PC-3 (cell line): Measurements from ENCODE around the gene NLGN4X.

ENCODE experiments used
- EZH2 ChIP-seq: fragments of 300-600 bp; sonication (generic); IDR thresholded peaks from one replicate; pipeline ENCODE4 v1.6.1; 2017; ENCODE audit warnings: antibody characterized with exemption, mild to moderate bottlenecking, low read length; ENCODE audit not compliant: unreplicated experiment
- TF ChIP-seq, protein P1 (sequence below): fragments of 300-600 bp; sonication (generic); conservative IDR thresholded peaks from 2 replicates; pipeline ENCODE4 v1.5.1; 2017; ENCODE audit warnings: antibody characterized with exemption, low read depth, mild to moderate bottlenecking, low read length

DNA sequence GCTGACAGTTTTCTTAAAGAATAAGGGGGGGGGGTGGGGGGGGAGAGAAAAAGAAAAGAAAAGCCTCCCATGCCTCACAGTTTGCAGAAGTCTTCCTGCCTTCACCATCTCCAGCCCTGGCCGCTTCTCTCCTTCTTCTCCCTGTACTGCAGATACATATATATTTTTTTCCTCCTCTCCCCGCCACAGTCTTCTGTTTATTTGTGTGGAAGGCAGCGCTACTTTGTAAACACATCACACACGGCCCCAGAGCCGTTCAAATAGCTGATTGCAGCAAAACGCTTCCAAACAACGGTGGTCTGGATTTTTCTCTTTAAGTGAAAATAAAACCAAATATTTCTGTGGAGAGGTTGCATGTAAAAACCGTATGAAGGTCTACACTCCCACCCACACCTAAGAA is 732 bp downstream of the NLGN4X start:
- TF ChIP-seq, protein P1, sequence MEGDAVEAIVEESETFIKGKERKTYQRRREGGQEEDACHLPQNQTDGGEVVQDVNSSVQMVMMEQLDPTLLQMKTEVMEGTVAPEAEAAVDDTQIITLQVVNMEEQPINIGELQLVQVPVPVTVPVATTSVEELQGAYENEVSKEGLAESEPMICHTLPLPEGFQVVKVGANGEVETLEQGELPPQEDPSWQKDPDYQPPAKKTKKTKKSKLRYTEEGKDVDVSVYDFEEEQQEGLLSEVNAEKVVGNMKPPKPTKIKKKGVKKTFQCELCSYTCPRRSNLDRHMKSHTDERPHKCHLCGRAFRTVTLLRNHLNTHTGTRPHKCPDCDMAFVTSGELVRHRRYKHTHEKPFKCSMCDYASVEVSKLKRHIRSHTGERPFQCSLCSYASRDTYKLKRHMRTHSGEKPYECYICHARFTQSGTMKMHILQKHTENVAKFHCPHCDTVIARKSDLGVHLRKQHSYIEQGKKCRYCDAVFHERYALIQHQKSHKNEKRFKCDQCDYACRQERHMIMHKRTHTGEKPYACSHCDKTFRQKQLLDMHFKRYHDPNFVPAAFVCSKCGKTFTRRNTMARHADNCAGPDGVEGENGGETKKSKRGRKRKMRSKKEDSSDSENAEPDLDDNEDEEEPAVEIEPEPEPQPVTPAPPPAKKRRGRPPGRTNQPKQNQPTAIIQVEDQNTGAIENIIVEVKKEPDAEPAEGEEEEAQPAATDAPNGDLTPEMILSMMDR, result no peak
- no peak for TF ChIP-seq EZH2
